ENCODE results near the gene SIGLEC11. TPM values are rescaled to one million over a fixed set of nuclear protein-coding genes. Genes with fewer than 3 reads are reported as not detected.

SIGLEC11 gene
- total RNA-seq, 1 donor from 2014 or later: 12.7 TPM

DNA sequence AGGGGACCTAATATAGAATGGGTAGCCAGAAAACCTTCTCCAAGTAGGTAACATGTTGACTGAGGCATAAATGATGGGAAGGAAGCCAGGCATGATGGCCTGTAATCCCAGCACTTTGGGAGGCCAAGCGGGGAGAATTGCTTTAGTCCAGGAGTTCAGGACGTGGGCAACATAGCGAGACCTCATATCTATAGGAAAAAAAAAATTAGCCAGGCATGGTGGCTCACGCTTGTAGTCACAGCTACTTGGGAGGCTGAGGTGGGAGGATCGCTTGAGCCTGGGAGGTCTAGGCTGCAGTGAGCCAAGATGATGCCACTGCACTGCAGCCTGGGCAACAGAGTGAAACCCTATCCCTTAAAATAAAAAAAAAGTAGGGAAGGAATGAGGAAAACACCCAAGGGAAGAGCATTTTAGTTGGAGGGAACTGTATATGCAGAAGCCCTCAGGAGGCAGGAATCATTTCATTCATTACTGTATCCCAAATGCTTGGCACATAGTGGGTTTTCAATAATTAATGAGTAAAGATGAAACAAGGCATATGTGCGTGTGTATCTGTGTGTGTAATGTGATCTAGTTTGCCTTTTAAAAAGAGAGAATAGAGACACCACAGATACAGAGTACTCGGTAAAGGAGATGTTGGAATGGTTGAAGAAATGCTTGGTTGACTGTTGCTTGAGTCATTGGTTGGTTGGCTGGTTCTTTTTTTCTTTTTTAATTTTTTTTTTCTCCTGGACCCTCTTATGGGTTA, 29.5 kb downstream of the SIGLEC11 start:
- Histone ChIP-seq H3K36me3 (peaks cover 0 to 3% of the 10 kb centered on the region in 2 donors), H3K4me1 (peaks cover 3 to 13% of the 10 kb centered on the region in 2 donors), H3K27me3 (no peaks in the 10 kb centered on the region), H3K27ac (no peak overlapping the region), H3K4me3 (no peak overlapping the region), H3K9me3 (no peaks in the 10 kb centered on the region)
- intact Hi-C loops (cut with DNase I): loop anchor here (2.0 kb wide), 1 partner anchor 93 kb away; the partner anchor contains the start of gene VRK3
- TF ChIP-seq, protein P1, sequence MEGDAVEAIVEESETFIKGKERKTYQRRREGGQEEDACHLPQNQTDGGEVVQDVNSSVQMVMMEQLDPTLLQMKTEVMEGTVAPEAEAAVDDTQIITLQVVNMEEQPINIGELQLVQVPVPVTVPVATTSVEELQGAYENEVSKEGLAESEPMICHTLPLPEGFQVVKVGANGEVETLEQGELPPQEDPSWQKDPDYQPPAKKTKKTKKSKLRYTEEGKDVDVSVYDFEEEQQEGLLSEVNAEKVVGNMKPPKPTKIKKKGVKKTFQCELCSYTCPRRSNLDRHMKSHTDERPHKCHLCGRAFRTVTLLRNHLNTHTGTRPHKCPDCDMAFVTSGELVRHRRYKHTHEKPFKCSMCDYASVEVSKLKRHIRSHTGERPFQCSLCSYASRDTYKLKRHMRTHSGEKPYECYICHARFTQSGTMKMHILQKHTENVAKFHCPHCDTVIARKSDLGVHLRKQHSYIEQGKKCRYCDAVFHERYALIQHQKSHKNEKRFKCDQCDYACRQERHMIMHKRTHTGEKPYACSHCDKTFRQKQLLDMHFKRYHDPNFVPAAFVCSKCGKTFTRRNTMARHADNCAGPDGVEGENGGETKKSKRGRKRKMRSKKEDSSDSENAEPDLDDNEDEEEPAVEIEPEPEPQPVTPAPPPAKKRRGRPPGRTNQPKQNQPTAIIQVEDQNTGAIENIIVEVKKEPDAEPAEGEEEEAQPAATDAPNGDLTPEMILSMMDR (IDR thresholded peaks at IDR 0.05): no peak
- no peak for DNase-seq (ENCODE audit: low spot score in 2 of 2)

DNA sequence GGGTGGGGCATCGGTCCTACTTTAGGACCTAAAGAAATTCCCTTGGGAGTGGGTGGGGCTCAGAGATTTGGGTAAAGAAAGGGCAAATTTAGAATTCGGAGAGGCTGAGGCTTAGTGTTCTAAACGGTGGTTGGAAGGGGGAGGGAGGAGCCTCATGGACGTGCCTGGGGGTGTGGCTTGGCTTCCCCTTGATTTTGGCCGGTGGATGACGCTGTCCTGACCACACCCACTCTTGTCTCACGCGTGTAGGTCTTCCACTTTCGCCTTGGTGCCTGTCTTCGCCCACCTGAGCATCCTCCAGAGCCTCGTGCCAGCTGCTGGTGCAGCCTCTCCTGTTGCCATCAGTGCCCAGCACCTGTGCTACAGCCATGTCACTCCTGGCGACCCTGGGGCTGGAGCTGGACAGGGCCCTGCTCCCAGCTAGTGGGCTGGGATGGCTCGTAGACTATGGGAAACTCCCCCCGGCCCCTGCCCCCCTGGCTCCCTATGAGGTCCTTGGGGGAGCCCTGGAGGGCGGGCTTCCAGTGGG, 30.4 kb downstream of the SIGLEC11 start:
- Histone ChIP-seq H3K4me1 (peaks cover 3 to 13% of the 10 kb centered on the region in 2 donors), H3K27me3 (no peaks in the 10 kb centered on the region), H3K4me3 (peak overlapping the region in 1 of 2 donors; percentile 88), H3K36me3 (peaks cover under 1 to 6% of the 10 kb centered on the region in 2 donors), H3K9me3 (no peaks in the 10 kb centered on the region), H3K27ac (peak overlapping the region; percentile 73 to 91)
- no peak for DNase-seq (ENCODE audit: low spot score in 2 of 2)
- TF ChIP-seq, protein P1 (IDR thresholded peaks at IDR 0.05): no peak
- intact Hi-C loops (cut with DNase I): loop anchor here (2.0 kb wide), 1 partner anchor 94 kb away; the partner anchor contains the start of gene VRK3

DNA sequence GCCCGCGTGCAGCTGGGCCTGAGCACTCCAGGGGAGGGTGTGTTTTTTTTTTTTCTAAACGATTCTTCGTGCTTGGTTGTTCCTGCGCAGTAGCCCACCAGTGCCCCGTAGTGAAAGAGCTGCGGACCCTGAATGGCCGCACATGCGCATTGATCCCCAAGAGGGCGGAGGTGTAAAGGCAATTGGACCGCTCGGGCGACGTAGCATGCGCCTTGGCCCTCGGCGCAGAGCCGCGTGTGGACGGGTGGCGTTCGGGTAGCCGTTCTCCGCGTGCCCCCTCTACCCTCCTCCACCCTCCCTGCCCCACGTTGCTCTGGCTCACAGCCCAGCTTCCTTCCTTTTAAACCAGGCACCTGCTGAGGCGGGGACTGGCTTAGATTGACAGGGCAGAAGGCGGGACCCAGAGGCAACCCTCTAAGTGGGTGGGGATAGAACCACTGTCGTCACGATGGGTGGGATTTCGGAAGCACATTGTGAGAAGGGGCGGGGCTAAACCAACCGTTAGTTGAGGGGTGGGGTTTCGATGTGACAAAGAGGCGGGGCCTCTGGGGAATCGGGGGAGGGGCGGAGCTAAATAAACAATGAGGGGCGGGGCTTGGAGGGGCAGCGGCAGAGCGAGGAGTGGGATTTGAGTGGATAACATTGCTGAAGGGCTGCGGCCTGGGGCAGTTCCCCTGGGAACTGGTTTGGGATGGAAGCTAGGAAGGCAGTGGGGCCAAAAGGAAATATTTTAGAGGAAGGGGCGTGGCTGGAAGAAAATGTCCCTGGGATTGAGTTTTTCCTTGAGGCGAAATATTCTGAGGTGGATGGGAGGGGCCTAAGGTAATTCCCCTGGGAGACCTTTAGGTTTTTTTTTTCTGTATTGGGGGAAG, 31.1 kb downstream of the SIGLEC11 start:
- TF ChIP-seq, protein P1 (IDR thresholded peaks at IDR 0.05): no peak
- Histone ChIP-seq H3K27me3 (no peaks in the 10 kb centered on the region), H3K27ac (peak overlapping the region; percentile 73 to 91), H3K9me3 (no peaks in the 10 kb centered on the region), H3K4me3 (peak overlapping the region; percentile 71 to 88), H3K36me3 (peaks cover 4 to 7% of the 10 kb centered on the region in 2 donors), H3K4me1 (peaks cover 3 to 13% of the 10 kb centered on the region in 2 donors)
- DNase-seq (ENCODE audit: low spot score in 2 of 2): peak; percentile 82 to 95
- intact Hi-C loops (cut with DNase I): loop anchor here (2.0 kb wide), 2 partner anchors 53 to 95 kb away; partner anchors contain the start of genes AKT1S1, TBC1D17 and VRK3

DNA sequence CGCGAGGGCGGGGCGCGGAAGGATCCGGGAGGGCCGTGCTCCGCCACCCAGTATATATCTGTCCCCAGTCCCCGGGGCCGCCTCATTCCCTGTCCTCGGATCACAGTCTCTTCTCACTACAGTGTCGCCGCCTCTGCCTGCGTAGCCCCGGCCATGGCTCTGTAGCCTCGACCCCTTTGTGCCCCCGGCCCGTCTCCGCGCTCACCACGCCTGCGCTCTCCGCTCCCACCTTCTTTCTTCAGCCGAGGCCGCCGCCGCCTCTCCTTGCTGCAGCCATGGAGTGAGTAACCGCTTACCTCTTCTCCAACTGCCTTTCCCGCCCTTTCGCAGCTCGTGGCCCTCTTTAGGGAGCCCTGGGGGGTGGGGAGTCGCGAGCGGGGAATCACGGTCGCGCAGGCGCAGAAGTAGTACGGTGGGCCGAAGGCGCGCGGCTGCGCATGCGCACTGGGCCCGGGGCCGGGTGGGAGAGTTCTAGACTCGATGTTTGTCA, 31.8 kb downstream of the SIGLEC11 start, which contains the start of the genes ATF5 and NUP62:
TSS of gene ATF5 (plus strand) at position 85 of the 490 bp plus-strand sequence. CDS start 1,646 bp downstream, outside the sequence.
TSS of gene NUP62 (minus strand) at position 384 of the 490 bp plus-strand sequence. CDS start 19,697 bp downstream, outside the sequence.
- intact Hi-C loops (cut with DNase I): loop anchor here (2.0 kb wide), 1 partner anchor 52 kb away; the partner anchor contains the start of genes AKT1S1 and TBC1D17
- H3K4me3 ChIP-seq: peak within 1 kb of the TSS; percentile 71 to 88
- no peaks in the 10 kb centered on the region for H3K27me3 ChIP-seq
- H3K9me3 ChIP-seq: no peaks in the 10 kb centered on the region
- TF ChIP-seq, protein P1 (IDR thresholded peaks at IDR 0.05): no peak
- peak; percentile 50 to 93 for DNase-seq (ENCODE audit: low spot score in 2 of 2)
- H3K36me3 ChIP-seq: peaks cover 4 to 14% of the 10 kb centered on the region in 2 donors
- peak within 1 kb of the TSS; percentile 73 to 91 for H3K27ac ChIP-seq
- H3K4me1 ChIP-seq: peaks cover 3 to 13% of the 10 kb centered on the region in 2 donors

All from ascending aorta (tissue), 2 donors.